Myocyte (in vitro differentiated cells): ENCODE results near the gene NIPBL. TPM values are rescaled to one million over a fixed set of nuclear protein-coding genes. Genes with fewer than 3 reads are reported as not detected.
"Not testable (repeated sequence)": the region's sequence is repeated elsewhere in the genome, so short reads cannot be mapped to it uniquely, and the experiment has no call there.

Source experiments
- DNase-seq: peaks from one replicate; pipeline ENCODE4 v3.0.0-alpha.2; 2012; ENCODE audit warnings: low read depth
- total RNA-seq: library from RNA; depleted of rRNA; stranded (reverse); fragments of >200 nt; gene quantifications from 2 replicates; pipeline ENCODE4 v1.2.3, GENCODE V29; 2014

NIPBL gene
- total RNA-seq, 1 donor from 2014 or later, result 19.4 TPM

DNA sequence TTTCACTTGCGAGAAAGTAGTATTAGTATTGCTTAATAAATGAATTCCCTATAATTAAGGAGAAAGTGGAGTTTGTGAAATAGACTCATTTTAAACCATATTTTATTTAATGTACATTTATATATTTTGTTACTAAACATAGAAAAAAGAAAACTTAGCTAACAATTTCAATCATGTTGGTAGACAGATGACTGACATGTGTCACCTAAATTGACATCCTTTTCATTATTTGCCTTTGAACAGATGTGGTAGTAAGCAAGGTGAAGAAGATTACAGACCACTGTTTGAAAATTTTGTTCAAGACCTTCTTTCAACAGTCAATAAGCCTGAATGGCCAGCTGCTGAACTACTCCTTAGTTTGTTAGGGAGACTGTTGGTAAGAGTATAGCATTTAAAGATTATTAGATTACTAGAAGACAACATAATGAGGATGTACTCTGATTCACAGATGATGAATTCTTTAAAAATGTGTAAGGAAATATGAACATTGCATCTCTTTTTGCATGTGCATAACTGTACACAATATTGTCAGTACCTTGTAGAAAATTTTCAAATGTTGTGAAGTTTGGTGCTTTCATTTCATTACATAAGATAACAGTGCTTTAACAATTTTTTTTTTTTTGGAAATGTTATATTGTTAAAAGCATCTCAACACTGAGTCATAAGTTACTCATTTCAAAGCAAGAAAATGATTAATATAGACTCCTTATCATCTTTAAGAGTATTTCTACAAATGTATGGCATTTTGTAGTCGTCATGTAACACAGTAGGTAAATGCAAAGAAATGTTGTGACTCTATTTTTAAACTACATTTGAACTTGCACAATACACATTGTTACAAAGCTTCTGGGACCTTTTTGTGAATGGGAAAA, 139.5 kb downstream of the NIPBL start:
- no peak for DNase-seq

DNA sequence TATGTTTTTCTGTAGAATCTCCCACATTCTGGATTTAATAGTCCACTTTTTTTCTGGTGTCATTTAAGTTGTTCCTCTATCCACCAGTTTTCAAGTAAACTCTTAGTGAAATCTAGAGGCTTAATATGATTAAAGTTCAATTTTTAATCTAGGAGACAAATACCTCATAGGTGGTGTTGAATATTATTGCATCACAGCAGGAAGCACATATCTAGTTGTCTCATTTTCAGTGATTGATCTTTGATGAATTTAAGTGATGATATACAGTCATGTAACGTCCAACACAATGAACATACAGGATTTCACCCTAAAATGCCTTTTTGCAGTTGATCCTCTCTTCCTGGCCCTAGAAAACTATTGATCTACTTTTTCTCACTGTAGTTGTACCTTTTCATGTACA, 152.3 kb downstream of the NIPBL start:
- DNase-seq, result no peak

DNA sequence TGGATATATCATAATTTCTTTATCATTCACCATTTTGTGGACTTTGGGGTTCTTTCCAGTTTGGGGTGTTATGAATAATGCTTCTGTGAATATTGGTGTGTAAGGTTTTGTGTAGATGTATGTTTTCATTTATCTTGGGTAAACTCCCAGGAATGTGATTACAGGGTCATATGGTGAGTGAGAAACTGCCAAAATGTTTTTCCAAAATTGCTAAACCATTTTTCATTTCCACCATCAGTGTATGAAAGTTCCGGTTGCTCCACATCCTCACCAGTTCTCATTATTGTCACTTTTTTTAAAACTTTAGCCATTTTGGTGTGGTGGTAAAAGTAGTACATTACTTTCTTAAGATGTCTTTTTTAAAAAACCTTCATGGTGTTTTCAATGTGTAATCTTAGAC, 152.9 kb downstream of the NIPBL start:
- DNase-seq, result no peak

GRCh38 chr5:37034955-37035354, 158.4 kb downstream of the NIPBL start:
- DNase-seq, result peak; percentile 32

GRCh38 chr5:37037840-37038239, 161.3 kb downstream of the NIPBL start:
- no peak for DNase-seq

DNA sequence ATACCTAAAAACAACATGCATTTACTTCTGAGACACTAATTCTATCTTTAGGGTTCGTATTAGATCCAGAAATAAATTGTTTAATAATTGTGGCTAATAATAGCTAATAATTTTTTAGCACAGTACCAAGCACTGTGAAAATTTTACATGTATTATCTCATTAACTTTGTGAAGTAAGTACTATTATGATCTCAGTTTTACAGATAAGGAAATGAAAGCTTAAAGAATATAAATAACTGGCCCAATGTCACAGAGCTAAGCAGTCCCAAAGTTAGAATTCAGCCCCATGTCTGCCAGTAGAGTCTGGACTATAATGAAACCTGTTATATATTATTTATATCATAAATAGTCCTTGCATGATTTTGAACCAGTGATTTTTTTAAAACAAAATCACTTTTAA, 163.3 kb downstream of the NIPBL start:
- no peak for DNase-seq

- DNase-seq, result no peak
Observed at GRCh38 chr5:37043693-37044092, 167.1 kb downstream of the NIPBL start.

DNA sequence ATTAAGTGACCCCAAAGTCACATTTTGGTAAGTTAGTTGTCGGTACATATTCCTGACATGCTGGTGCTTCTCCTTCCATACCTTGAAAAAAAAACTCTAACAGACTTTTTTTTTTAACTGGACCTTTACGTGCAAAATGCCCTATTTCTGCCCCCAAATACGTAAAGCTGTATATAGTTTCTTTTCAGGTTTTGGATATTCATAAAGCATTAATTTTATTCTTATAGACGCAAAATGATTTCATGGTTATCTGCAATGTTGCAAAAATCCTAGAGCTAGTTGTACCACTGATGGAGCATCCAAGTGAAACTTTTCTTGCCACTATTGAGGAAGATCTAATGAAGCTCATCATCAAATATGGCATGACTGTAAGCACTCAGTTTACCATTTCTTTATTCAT, 167.6 kb downstream of the NIPBL start:
- DNase-seq, result no peak

GRCh38 chr5:37045703-37046102, 169.1 kb downstream of the NIPBL start:
- no peak for DNase-seq

- DNase-seq, result no peak
Observed at GRCh38 chr5:37047947-37048346, 171.4 kb downstream of the NIPBL start.

DNA sequence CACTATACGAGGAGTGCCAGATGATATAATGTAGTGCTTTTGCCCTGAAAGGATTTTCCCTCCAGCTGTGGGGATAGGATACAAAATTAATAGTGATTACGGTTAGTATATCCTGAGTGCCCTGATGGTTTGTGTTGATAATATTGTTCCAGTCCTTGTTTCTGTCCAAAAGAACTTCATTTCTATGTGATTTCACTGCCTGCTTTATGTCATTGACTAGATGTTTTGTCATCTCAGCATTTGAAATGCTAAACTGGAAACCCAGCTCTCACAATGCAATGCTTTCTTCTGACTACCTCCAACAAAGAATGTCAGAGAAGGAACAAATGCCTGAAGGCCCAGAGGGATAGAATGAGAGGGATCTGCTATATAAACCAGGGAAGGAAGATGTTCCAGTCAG, 177.8 kb downstream of the NIPBL start:
- DNase-seq, result no peak

- no peak for DNase-seq
Observed at GRCh38 chr5:37055383-37055990, 178.9 kb downstream of the NIPBL start.

GRCh38 chr5:37056762-37057161, 180.2 kb downstream of the NIPBL start:
- DNase-seq, result no peak

- no peak for DNase-seq
Observed at GRCh38 chr5:37060030-37060429, 183.5 kb downstream of the NIPBL start.

DNA sequence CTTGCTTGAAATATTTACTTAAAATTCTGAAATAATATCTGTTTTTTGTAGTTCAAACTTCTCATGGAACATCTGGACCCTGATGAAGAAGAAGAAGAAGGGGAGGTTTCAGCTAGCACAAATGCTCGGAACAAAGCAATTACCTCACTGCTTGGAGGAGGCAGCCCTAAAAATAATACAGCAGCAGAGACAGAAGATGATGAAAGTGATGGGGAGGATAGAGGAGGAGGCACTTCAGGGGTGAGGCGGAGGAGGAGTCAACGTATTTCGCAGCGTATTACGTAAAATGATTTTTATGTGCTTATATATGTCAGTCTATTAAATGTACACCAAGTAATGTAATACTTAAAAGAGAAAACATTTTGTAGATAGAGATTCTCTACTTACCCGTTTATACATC, 187.2 kb downstream of the NIPBL start:
- no peak for DNase-seq

- DNase-seq, result no peak
Observed at GRCh38 chr5:37064442-37064841, 187.9 kb downstream of the NIPBL start.

DNA sequence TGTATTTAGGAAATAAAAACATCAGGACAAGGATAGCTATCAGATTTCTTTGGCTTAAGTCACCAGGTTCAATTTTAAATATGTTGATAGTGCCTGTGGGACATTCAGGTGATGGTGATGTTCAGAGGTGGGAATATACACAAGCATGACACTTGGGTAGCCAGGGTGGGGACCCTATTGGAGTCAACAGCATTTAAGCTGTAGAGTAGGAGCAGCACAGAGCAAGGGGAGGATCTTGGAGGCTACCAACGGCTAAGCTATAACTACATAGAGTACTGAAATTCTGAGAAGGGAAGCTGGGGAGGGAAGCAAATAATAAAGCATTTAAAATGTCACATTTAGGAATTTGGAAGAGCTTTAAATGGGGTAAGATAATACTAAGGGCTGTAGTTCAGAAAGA, 194.9 kb downstream of the NIPBL start:
- DNase-seq, result no peak

GRCh38 chr5:37071901-37072581, 195.5 kb downstream of the NIPBL start:
- DNase-seq, result peak; percentile 7

DNA sequence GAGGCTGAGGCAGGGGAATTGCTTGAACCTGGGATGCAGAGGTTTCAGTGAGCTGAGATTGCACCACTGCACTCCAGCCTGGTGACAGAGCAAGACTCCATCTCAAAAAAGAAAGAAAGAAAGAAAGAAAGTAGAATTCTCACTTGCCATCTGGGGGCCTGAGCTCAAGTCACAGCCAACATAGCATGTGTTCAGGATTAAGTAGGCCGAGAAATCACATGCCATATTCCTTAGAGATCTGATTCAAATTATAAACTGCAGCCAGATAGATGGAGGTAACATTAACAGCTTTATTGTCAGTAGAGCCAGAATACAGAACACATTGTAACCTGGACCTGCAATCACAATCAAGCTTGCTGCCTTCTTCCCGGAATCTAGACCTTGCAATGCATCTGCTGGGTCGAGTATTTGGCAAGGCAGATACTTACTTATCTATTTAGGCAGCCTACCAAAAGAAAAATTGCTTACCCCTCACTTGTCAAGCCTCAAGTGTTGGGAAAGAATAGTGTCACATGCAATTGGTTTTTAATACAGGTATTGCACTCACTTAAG, 198.9 kb downstream of the NIPBL start:
- no peak for DNase-seq

- DNase-seq, result no peak
Observed at GRCh38 chr5:37077146-37077545, 200.6 kb downstream of the NIPBL start.

GRCh38 chr5:37080697-37081096, 204.1 kb downstream of the NIPBL start:
- DNase-seq, result no peak

GRCh38 chr5:37082977-37083376, 206.4 kb downstream of the NIPBL start:
- not testable (repeated sequence) for DNase-seq
